Measurements from ENCODE around the gene RHBDF1.
A peak's percentile ranks its signal among the peaks of the same experiment; 100 is the strongest.

RHBDF1 gene

GRCh38 chr16:72561-73548, at the start of gene RHBDF1:
Gene RHBDF1, minus strand, starts transcription at chr16:72631. Its CDS starts 7,616 bp downstream, at chr16:65015.
- TF ChIP-seq ZBTB7A (IDR thresholded peaks at IDR 0.05; ENCODE audit: low read depth) (peak; percentile 80), TEAD4 (IDR thresholded peaks at IDR 0.05) (peak; percentile 91), CREB1 (IDR thresholded peaks at IDR 0.05; ENCODE audit: low read depth) (no peak), EP300 (IDR thresholded peaks at IDR 0.05; ENCODE audit: borderline replicate concordance) (peak; percentile 28; the same call in 1 of the 2 replicates)

- TF ChIP-seq USF1 (IDR thresholded peaks at IDR 0.05) (no peak), FOXM1 (IDR thresholded peaks at IDR 0.05; ENCODE audit: borderline replicate concordance, low read depth) (no peak), CEBPB (IDR thresholded peaks at IDR 0.05) (no peak), RAD21 (IDR thresholded peaks at IDR 0.05; ENCODE audit: low read depth) (no peak), TCF12 (IDR thresholded peaks at IDR 0.05; ENCODE audit: low read depth) (no peak), TAF1 (IDR thresholded peaks at IDR 0.05; ENCODE audit: low read depth) (no peak), MAX (IDR thresholded peaks at IDR 0.05) (no peak), EP300 (IDR thresholded peaks at IDR 0.05; ENCODE audit: borderline replicate concordance) (no peak)
These were observed 48.3 kb upstream of the RHBDF1 start for GRCh38 chr16:120756-121155.

GRCh38 chr16:119835-120491, 47.5 kb upstream of the RHBDF1 start:
- no peak for TF ChIP-seq YY1 (IDR thresholded peaks at IDR 0.05; ENCODE audit: low read depth)
- TF ChIP-seq MAX (IDR thresholded peaks at IDR 0.05), result no peak
- no peak for TF ChIP-seq EGR1 (IDR thresholded peaks at IDR 0.05)

GRCh38 chr16:119295-119694, 46.9 kb upstream of the RHBDF1 start:
- TF ChIP-seq RAD21 (IDR thresholded peaks at IDR 0.05; ENCODE audit: low read depth), result no peak
- TF ChIP-seq NFIC (IDR thresholded peaks at IDR 0.05), result no peak
- no peak for TF ChIP-seq TEAD4 (IDR thresholded peaks at IDR 0.05)
- TF ChIP-seq REST (IDR thresholded peaks at IDR 0.05; ENCODE audit: low read depth), result no peak
- no peak for TF ChIP-seq TAF1 (IDR thresholded peaks at IDR 0.05; ENCODE audit: low read depth)
- no peak for TF ChIP-seq EGR1 (IDR thresholded peaks at IDR 0.05)
- no peak for TF ChIP-seq YY1 (IDR thresholded peaks at IDR 0.05; ENCODE audit: low read depth)
- no peak for TF ChIP-seq TCF12 (IDR thresholded peaks at IDR 0.05; ENCODE audit: low read depth)
- TF ChIP-seq EP300 (IDR thresholded peaks at IDR 0.05; ENCODE audit: borderline replicate concordance), result no peak
- TF ChIP-seq USF1 (IDR thresholded peaks at IDR 0.05), result no peak
- no peak for TF ChIP-seq FOXM1 (IDR thresholded peaks at IDR 0.05; ENCODE audit: borderline replicate concordance, low read depth)
- TF ChIP-seq CEBPB (IDR thresholded peaks at IDR 0.05), result no peak
- TF ChIP-seq CREB1 (IDR thresholded peaks at IDR 0.05; ENCODE audit: low read depth), result no peak
- no peak for TF ChIP-seq ZBTB7A (IDR thresholded peaks at IDR 0.05; ENCODE audit: low read depth)
- TF ChIP-seq MAX (IDR thresholded peaks at IDR 0.05), result no peak

- no peak for TF ChIP-seq EGR1 (IDR thresholded peaks at IDR 0.05)
- no peak for TF ChIP-seq USF1 (IDR thresholded peaks at IDR 0.05)
- TF ChIP-seq NFIC (IDR thresholded peaks at IDR 0.05), result no peak
These were observed 46.4 kb upstream of the RHBDF1 start for GRCh38 chr16:118857-119256.

GRCh38 chr16:117379-118365, 45.2 kb upstream of the RHBDF1 start:
- TF ChIP-seq TAF1 (IDR thresholded peaks at IDR 0.05; ENCODE audit: low read depth) (0 out of 2 replicates have a peak, but pooled peaks have one; percentile 14), ZBTB7A (IDR thresholded peaks at IDR 0.05; ENCODE audit: low read depth) (peak; percentile 70; the same call in 1 of the 2 replicates), NFIC (IDR thresholded peaks at IDR 0.05) (peak; percentile 91), CEBPB (IDR thresholded peaks at IDR 0.05) (no peak), MAX (IDR thresholded peaks at IDR 0.05) (0 out of 2 replicates have a peak, but pooled peaks have one; percentile 28), TCF12 (IDR thresholded peaks at IDR 0.05; ENCODE audit: low read depth) (no peak), TEAD4 (IDR thresholded peaks at IDR 0.05) (peak; percentile 59; the same call in 1 of the 2 replicates), RAD21 (IDR thresholded peaks at IDR 0.05; ENCODE audit: low read depth) (peak; percentile 63)
